T-helper 2 cell (primary cell): ENCODE data around the gene NUSAP1.
A peak's percentile ranks its signal among the peaks of the same experiment; 100 is the strongest.
"Not testable (repeated sequence)": the region's sequence is repeated elsewhere in the genome, so short reads cannot be mapped to it uniquely, and the experiment has no call there.

ENCODE experiments used
- DNase-seq, 5 experiments: peaks; one replicate each; pipeline versions ENCODE4 v3.0.0 to v3.0.0-alpha.2; 2012 to 2022

Gene NUSAP1

DNA sequence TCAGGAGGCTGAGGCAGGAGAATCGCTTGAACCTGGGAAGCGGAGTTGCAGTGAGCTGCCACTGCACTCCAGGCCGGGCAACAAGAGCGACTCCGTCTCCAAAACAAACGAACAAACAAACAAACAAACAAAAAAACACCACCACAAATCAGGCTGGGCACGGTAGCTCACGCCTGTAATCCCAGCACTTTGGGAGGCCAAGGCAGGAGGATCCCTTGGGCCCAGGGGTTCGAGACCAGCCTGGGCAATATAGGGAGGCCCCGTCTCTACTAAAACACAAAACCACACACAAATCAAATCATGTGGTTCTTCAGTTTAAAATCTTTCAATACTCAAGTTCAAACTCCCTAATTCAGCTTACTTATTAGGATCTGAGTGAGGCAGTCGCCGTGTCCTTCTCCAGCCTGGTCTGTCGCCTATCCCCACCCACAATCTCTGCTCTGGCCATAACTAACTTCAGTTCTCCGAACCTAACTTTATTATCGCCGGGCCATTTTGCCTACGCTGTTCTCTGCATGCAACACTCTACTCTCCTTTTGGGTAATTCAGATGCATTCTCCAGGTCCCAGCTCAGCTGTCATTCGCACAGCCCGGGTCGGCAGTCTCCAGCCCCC, 83.6 kb downstream of the NUSAP1 start:
- peak in 1 of 5 experiments; percentile 26 for DNase-seq

DNA sequence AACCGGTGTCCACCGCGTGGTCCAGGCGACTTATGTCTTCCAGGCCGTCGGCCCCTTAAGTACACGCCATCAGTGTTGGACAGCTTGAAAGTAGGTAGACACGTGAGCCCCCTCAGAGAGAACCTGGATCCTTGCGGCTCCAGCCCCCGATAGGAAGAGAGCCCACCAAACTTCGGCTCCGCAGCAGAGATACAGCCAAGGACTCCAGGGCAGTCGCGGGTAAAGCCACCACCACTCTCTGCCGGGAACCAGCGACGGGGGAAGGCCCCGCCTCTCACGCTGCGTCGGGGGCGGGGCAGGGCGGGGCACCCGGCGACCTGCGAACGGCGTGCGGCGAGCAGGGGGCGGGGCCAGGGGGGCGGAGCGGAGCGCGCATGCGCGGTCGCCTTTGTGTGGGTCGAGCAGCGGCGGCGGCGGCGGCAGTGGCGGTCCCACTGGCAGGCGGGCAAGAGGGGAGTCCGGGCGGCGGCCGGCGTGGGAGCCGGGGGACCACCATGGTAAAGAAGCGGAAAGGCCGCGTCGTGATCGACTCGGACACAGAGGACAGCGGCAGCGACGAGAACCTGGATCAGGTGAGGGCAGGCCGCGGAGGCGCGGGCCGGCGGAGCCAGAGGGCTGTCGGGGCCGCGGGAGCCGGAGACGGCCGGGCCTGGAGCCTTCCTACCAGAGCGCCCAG, 84.2 kb downstream of the NUSAP1 start, which contains the start of gene RTF1:
Gene RTF1, plus strand, starts transcription at position 354 of the 676 bp plus-strand sequence. Its CDS starts 21 bp downstream, at position 375.
- peak; percentile 93 to 98 (median 95) for DNase-seq

- DNase-seq = peak in 3 of 5 experiments; percentile 2 to 52 (median 14)
Measured at GRCh38 chr15:41417418-41418195, 84.9 kb downstream of the NUSAP1 start.

DNA sequence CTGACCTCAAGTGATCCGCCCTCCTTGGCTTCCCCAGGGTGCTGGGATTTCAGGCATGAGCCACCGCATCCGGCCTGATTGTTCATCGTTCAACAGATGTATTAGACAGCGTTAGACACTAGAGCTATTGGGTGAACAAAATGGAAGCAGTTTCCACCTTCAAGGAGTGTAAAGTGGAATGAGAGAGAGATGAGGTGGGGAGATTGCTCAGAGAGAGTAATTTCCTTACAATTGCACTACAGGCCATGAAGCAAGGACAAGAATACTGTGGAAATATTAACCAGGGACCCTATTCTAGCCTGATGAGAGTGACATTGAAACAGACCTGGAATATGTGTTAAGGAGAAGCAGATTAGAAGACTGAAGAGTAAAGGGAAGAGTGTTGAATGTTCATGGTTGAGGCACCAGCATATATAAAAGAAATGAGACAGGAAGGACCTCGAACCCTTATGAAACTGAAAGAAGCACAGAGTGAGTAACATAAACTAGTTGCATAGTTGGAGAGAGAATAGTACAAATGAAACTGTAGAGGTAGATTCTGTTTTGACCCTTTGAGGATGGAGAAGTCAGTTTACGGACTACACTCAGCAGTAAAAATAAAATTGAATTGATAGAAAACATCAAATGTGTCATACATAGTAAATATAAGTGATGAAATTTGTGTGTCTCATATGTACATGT, 91.4 kb downstream of the NUSAP1 start:
- DNase-seq = peak in 1 of 5 experiments; percentile 73

GRCh38 chr15:41424809-41425208, 92.1 kb downstream of the NUSAP1 start:
- DNase-seq = peak in 1 of 5 experiments; percentile 41

- not testable (repeated sequence) for DNase-seq
Measured at GRCh38 chr15:41425907-41426306, 93.2 kb downstream of the NUSAP1 start.

GRCh38 chr15:41429003-41429890, 96.6 kb downstream of the NUSAP1 start:
- peak in 1 of 5 experiments; percentile 85 for DNase-seq
